ENCODE measurements around the gene SCN5A. TPM values are rescaled to one million over a fixed set of nuclear protein-coding genes. Genes with fewer than 3 reads are reported as not detected.

Gene SCN5A
- total RNA-seq, 1 experiment from 2014 or later = 11.5 TPM

- DNase-seq (ENCODE audit: low read depth, low spot score) (no peak), ATAC-seq (no peak)
- H3K4me3 ChIP-seq (replicated peaks in 1 of 2; ENCODE audit: low read depth in 1 of 2, low read length in 2 of 2) = no peak overlapping the region
- no peaks in the 10 kb centered on the region for H3K9me2 ChIP-seq (ENCODE audit: insufficient read depth)
- H3K4me2 ChIP-seq (ENCODE audit: low read length) = no peak overlapping the region
- H3K79me2 ChIP-seq (ENCODE audit: insufficient read depth, low read length) = no peaks in the 10 kb centered on the region
- TF ChIP-seq, protein P1, sequence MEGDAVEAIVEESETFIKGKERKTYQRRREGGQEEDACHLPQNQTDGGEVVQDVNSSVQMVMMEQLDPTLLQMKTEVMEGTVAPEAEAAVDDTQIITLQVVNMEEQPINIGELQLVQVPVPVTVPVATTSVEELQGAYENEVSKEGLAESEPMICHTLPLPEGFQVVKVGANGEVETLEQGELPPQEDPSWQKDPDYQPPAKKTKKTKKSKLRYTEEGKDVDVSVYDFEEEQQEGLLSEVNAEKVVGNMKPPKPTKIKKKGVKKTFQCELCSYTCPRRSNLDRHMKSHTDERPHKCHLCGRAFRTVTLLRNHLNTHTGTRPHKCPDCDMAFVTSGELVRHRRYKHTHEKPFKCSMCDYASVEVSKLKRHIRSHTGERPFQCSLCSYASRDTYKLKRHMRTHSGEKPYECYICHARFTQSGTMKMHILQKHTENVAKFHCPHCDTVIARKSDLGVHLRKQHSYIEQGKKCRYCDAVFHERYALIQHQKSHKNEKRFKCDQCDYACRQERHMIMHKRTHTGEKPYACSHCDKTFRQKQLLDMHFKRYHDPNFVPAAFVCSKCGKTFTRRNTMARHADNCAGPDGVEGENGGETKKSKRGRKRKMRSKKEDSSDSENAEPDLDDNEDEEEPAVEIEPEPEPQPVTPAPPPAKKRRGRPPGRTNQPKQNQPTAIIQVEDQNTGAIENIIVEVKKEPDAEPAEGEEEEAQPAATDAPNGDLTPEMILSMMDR (IDR thresholded peaks at IDR 0.05 in 2 of 3, conservative IDR thresholded peaks at IDR 0.05 in 1 of 3; ENCODE audit: borderline replicate concordance in 1 of 3, insufficient read depth in 1 of 3, low read depth in 2 of 3, low read length in 2 of 3) = no peak
- no peak for TF ChIP-seq ELF1 (IDR thresholded peaks at IDR 0.05; ENCODE audit: borderline replicate concordance, low read depth)
- no peak for TF ChIP-seq EZH2phosphoT487 (IDR thresholded peaks at IDR 0.05; ENCODE audit: borderline replicate concordance)
- CTCF ChIA-PET = interaction anchor here (1.3 kb wide), 1 partner anchor 14 kb away, joined by 3 read pairs; no protein-coding TSS in a partner anchor
- RAD21 ChIA-PET (ENCODE audit: low non-redundant PET in 1 of 2, low total read pairs in 2 of 2, uncharacterized antibody in 2 of 2, unreplicated experiment in 2 of 2) = no interaction called here
- no peaks in the 10 kb centered on the region for H3K9me3 ChIP-seq (ENCODE audit: control insufficient read depth in 1 of 2, insufficient read depth in 1 of 2, low read depth in 1 of 2, low read length in 2 of 2)
- H3K27me3 ChIP-seq (ENCODE audit: insufficient read depth, low read length) = no peaks in the 10 kb centered on the region
- intact Hi-C loops (cut with micrococcal nuclease) = no loop called here
- POLR2A ChIA-PET = no interaction called here
- H3K27ac ChIP-seq (ENCODE audit: low read depth, low read length) = no peak overlapping the region
- no peak overlapping the region for H2AFZ ChIP-seq (ENCODE audit: low read depth, low read length, poor library complexity, severe bottlenecking)
- BruUV-seq (replicated peaks) = no TSS peak
- H3K4me1 ChIP-seq (ENCODE audit: control insufficient read depth in 1 of 2, insufficient read depth in 2 of 2, low read length in 2 of 2) = no peaks in the 10 kb centered on the region
- H3K36me3 ChIP-seq (ENCODE audit: control insufficient read depth in 1 of 2, insufficient read depth in 2 of 2, low read length in 2 of 2) = peaks cover 6 to 12% of the 10 kb centered on the region in 2 experiments; a peak in 2 of 4 replicates
- H4K20me1 ChIP-seq (ENCODE audit: insufficient read depth) = no peaks in the 10 kb centered on the region
- H3K9ac ChIP-seq (ENCODE audit: low read length) = no peak overlapping the region
Measured at GRCh38 chr3:38507120-38507519, 142.4 kb downstream of the SCN5A start.

- POLR2A ChIA-PET = no interaction called here
- H3K4me3 ChIP-seq (replicated peaks in 1 of 2; ENCODE audit: low read depth in 1 of 2, low read length in 2 of 2) = no peak overlapping the region
- H3K36me3 ChIP-seq (ENCODE audit: control insufficient read depth in 1 of 2, insufficient read depth in 2 of 2, low read length in 2 of 2) = peaks cover 0 to 8% of the 10 kb centered on the region in 2 experiments; a peak in 2 of 4 replicates
- intact Hi-C loops (cut with micrococcal nuclease) = no loop called here
- H3K27ac ChIP-seq (ENCODE audit: low read depth, low read length) = no peak overlapping the region
- no peak overlapping the region for H3K9ac ChIP-seq (ENCODE audit: low read length)
- peaks cover 4 to 7% of the 10 kb centered on the region in 2 experiments; a peak in 3 of 4 replicates for H3K4me1 ChIP-seq (ENCODE audit: control insufficient read depth in 1 of 2, insufficient read depth in 2 of 2, low read length in 2 of 2)
- H4K20me1 ChIP-seq (ENCODE audit: insufficient read depth) = no peaks in the 10 kb centered on the region
- H3K9me2 ChIP-seq (ENCODE audit: insufficient read depth) = no peaks in the 10 kb centered on the region
- H3K4me2 ChIP-seq (ENCODE audit: low read length) = no peak overlapping the region
- no peaks in the 10 kb centered on the region for H3K27me3 ChIP-seq (ENCODE audit: insufficient read depth, low read length)
- ATAC-seq (no peak), DNase-seq (ENCODE audit: low read depth, low spot score) (no peak)
- no peaks in the 10 kb centered on the region; the same call in 1 of the 2 replicates for H3K79me2 ChIP-seq (ENCODE audit: insufficient read depth, low read length)
- H3K9me3 ChIP-seq (ENCODE audit: control insufficient read depth in 1 of 2, insufficient read depth in 1 of 2, low read depth in 1 of 2, low read length in 2 of 2) = no peaks in the 10 kb centered on the region
- BruUV-seq (replicated peaks) = no TSS peak
- H2AFZ ChIP-seq (ENCODE audit: low read depth, low read length, poor library complexity, severe bottlenecking) = no peak overlapping the region
- CTCF ChIA-PET = interaction anchor here (1.1 to 1.9 kb wide), 2 partner anchors 20 to 162 kb away, joined by 3 to 4 read pairs; no protein-coding TSS in a partner anchor
- RAD21 ChIA-PET (ENCODE audit: low non-redundant PET in 1 of 2, low total read pairs in 2 of 2, uncharacterized antibody in 2 of 2, unreplicated experiment in 2 of 2) = no interaction called here
- TF ChIP-seq JUND (IDR thresholded peaks at IDR 0.05) (no peak), RAD21 (IDR thresholded peaks at IDR 0.05; ENCODE audit: low read depth) (no peak), TCF7L2 (IDR thresholded peaks at IDR 0.05; ENCODE audit: borderline replicate concordance, extremely low read depth, insufficient read depth, insufficient read length) (no peak), ATF3 (IDR thresholded peaks at IDR 0.05) (no peak), ZNF274 (IDR thresholded peaks at IDR 0.05; ENCODE audit: low read depth, low read length) (no peak), REST (IDR thresholded peaks at IDR 0.05; ENCODE audit: low read depth) (no peak)
- TF ChIP-seq, protein P2, sequence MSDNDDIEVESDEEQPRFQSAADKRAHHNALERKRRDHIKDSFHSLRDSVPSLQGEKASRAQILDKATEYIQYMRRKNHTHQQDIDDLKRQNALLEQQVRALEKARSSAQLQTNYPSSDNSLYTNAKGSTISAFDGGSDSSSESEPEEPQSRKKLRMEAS (IDR thresholded peaks at IDR 0.05) = no peak
Measured at GRCh38 chr3:38500688-38501417, 148.6 kb downstream of the SCN5A start.
